OCI-LY1 (cell line): ENCODE data around the gene ZFYVE16.

Experiments
- EZH2 ChIP-seq: fragments of 200-600 bp; sonication (generic), shearing (Covaris generic); IDR thresholded peaks from 2 replicates; pipeline ENCODE4 v1.8.0; 2017; ENCODE audit warnings: borderline replicate concordance, mixed run types, mild to moderate bottlenecking, antibody characterized with exemption, low read length, moderate library complexity, mixed read lengths
- TF ChIP-seq, protein P1 (sequence below): fragments of 200-600 bp; sonication (generic), shearing (Covaris generic); IDR thresholded peaks from 2 replicates; pipeline ENCODE4 v1.5.1; 2017; ENCODE audit warnings: mild to moderate bottlenecking, antibody characterized with exemption, low read length, moderate library complexity, mixed read lengths

DNA sequence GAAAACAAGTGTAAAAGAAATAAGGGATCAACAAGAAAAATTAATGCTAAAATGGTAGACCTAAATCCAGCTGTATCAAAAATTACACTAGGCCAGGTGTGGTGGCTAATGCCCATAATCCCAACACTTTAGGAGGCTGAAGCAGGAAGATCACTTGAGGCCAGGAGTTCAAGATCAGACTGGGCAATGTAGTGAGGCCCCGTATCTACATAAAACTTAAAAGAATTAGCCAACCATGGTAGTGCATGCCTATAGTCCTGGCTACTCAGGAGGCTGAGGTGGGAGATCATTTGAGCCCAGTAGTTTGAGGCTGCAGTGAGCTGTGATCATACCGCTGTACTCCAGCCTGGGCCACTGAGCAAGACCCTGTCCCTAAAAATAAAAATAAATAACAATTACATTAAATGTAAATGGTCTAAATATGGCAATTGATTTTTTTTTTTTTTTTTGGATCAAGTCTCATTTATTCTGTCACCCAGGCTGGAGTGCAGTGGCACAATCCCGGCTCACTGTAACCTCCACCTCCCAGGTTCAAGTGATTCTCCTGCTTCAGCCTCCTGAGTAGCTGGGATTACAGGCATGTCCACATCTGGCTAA is 75.9 kb downstream of the ZFYVE16 start:
- TF ChIP-seq, protein P1, sequence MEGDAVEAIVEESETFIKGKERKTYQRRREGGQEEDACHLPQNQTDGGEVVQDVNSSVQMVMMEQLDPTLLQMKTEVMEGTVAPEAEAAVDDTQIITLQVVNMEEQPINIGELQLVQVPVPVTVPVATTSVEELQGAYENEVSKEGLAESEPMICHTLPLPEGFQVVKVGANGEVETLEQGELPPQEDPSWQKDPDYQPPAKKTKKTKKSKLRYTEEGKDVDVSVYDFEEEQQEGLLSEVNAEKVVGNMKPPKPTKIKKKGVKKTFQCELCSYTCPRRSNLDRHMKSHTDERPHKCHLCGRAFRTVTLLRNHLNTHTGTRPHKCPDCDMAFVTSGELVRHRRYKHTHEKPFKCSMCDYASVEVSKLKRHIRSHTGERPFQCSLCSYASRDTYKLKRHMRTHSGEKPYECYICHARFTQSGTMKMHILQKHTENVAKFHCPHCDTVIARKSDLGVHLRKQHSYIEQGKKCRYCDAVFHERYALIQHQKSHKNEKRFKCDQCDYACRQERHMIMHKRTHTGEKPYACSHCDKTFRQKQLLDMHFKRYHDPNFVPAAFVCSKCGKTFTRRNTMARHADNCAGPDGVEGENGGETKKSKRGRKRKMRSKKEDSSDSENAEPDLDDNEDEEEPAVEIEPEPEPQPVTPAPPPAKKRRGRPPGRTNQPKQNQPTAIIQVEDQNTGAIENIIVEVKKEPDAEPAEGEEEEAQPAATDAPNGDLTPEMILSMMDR: no peak
- no peak for TF ChIP-seq EZH2
